Prostate gland (tissue), 2 donors: ENCODE measurements around the gene PLIN5.

Experiments
- POLR2AphosphoS5 ChIP-seq: sonication (generic); formaldehyde crosslinking; IDR thresholded peaks from one replicate; pipeline ENCODE4 v1.6.1; 2017; ENCODE audit warnings: antibody characterized with exemption
- TF ChIP-seq, protein P1 (sequence below), 4 experiments: fragments of 200-600 bp in 2 of 4; fragments of 450-650 bp in 2 of 4; sonication (generic) in 2 of 4; IDR thresholded peaks; 1 replicate in 3 of 4; 2 replicates in 1 of 4; pipeline ENCODE4 v1.5.1; 2016 to 2019; ENCODE audit warnings: antibody characterized with exemption in 4 of 4, mild to moderate bottlenecking in 2 of 4, moderate library complexity in 2 of 4

DNA sequence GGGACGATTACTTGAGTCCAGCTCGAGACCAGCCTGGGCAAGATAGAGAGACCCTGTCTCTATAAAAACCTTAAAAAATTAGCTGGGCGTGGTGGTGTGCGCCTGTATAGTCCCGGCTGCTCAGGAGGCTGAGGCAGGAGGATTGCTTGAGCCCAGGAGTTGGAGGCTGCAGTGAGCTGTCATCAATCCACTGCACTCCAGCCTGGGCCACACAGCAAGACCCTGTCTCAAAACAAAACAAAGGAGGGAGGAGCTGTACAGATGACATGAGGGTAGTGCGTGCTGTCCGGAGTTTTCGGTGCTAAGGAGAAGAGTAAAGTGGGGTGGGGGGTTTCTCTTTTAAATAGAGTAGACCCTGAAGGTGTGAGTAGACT lies 40.3 kb downstream of the PLIN5 start:
- TF ChIP-seq POLR2AphosphoS5 = no peak
- TF ChIP-seq, protein P1, sequence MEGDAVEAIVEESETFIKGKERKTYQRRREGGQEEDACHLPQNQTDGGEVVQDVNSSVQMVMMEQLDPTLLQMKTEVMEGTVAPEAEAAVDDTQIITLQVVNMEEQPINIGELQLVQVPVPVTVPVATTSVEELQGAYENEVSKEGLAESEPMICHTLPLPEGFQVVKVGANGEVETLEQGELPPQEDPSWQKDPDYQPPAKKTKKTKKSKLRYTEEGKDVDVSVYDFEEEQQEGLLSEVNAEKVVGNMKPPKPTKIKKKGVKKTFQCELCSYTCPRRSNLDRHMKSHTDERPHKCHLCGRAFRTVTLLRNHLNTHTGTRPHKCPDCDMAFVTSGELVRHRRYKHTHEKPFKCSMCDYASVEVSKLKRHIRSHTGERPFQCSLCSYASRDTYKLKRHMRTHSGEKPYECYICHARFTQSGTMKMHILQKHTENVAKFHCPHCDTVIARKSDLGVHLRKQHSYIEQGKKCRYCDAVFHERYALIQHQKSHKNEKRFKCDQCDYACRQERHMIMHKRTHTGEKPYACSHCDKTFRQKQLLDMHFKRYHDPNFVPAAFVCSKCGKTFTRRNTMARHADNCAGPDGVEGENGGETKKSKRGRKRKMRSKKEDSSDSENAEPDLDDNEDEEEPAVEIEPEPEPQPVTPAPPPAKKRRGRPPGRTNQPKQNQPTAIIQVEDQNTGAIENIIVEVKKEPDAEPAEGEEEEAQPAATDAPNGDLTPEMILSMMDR (IDR thresholded peaks at IDR 0.05) = no peak
